GM19238 (cell line): ENCODE results near the gene DRICH1.
"Not testable (repeated sequence)": the region's sequence is repeated elsewhere in the genome, so short reads cannot be mapped to it uniquely, and the experiment has no call there.

ENCODE experiments used
- DNase-seq: peaks from one replicate; pipeline ENCODE4 v3.0.0; 2011; ENCODE audit warnings: low spot score; ENCODE audit not compliant: insufficient read length

The DRICH1 gene

GRCh38 chr22:23651676-23652075, 19.6 kb upstream of the DRICH1 start:
- no peak for DNase-seq

GRCh38 chr22:23649071-23649501, 17.0 kb upstream of the DRICH1 start:
- DNase-seq = no peak

GRCh38 chr22:23646526-23646925, 14.4 kb upstream of the DRICH1 start:
- DNase-seq = not testable (repeated sequence)

GRCh38 chr22:23640206-23640605, 8.1 kb upstream of the DRICH1 start:
- not testable (repeated sequence) for DNase-seq

- no peak for DNase-seq
These were observed 7.5 kb upstream of the DRICH1 start for GRCh38 chr22:23639661-23640060.

- DNase-seq = no peak
These were observed 6.5 kb upstream of the DRICH1 start for GRCh38 chr22:23638611-23639010.

- DNase-seq = not testable (repeated sequence)
These were observed 3.2 kb upstream of the DRICH1 start for GRCh38 chr22:23635291-23635690.

- DNase-seq = not testable (repeated sequence)
These were observed 3.9 kb downstream of the DRICH1 start for GRCh38 chr22:23628056-23628743.

GRCh38 chr22:23627401-23628055, 4.6 kb downstream of the DRICH1 start:
- DNase-seq = not testable (repeated sequence)

- DNase-seq = no peak
These were observed 5.7 kb downstream of the DRICH1 start for GRCh38 chr22:23626286-23626975.

- DNase-seq = no peak
These were observed 9.5 kb downstream of the DRICH1 start for GRCh38 chr22:23622634-23623033.

GRCh38 chr22:23621916-23622315, 10.2 kb downstream of the DRICH1 start:
- DNase-seq = not testable (repeated sequence)

- no peak for DNase-seq
These were observed 10.9 kb downstream of the DRICH1 start for GRCh38 chr22:23621082-23621780.

GRCh38 chr22:23613193-23613972, 18.7 kb downstream of the DRICH1 start:
- DNase-seq = no peak

GRCh38 chr22:23609983-23610781, 21.9 kb downstream of the DRICH1 start:
- DNase-seq = no peak

- DNase-seq = no peak
These were observed 23.5 kb downstream of the DRICH1 start for GRCh38 chr22:23608583-23608982.

GRCh38 chr22:23606204-23607131, 25.7 kb downstream of the DRICH1 start:
- DNase-seq = no peak

GRCh38 chr22:23604939-23605712, 27.0 kb downstream of the DRICH1 start:
- no peak for DNase-seq
